HL-60/S4 treated with retinoic acid at 250 ng/mL for 4 days and 3 days (cell line): Measurements from ENCODE around the gene ERO1B.

Source experiments
- in situ Hi-C: fragments of 300-500 bp; cut with MboI; formaldehyde crosslinking; loops from 2 replicates; pipeline ENCODE4 v1.7.0; 2022; ENCODE audit warnings: low sequenced_read_pairs

The ERO1B gene

GRCh38 chr1:236253918-236254637 lies 27.7 kb downstream of the ERO1B start:
- in situ Hi-C loops: no loop called here

GRCh38 chr1:236253119-236253518 lies 28.6 kb downstream of the ERO1B start:
- in situ Hi-C loops: no loop called here

GRCh38 chr1:236251587-236251986 lies 30.2 kb downstream of the ERO1B start:
- in situ Hi-C loops: no loop called here

- in situ Hi-C loops: no loop called here
Observed at GRCh38 chr1:236247286-236247685, 34.5 kb downstream of the ERO1B start.

- in situ Hi-C loops: no loop called here
Observed at GRCh38 chr1:236242568-236242967, 39.2 kb downstream of the ERO1B start.

- in situ Hi-C loops: no loop called here
Observed at GRCh38 chr1:236240675-236241074, 41.1 kb downstream of the ERO1B start.

GRCh38 chr1:236239092-236239585 lies 42.6 kb downstream of the ERO1B start:
- in situ Hi-C loops: no loop called here

GRCh38 chr1:236235116-236235515 lies 46.6 kb downstream of the ERO1B start:
- in situ Hi-C loops: no loop called here

- in situ Hi-C loops: no loop called here
Observed at GRCh38 chr1:236228411-236228810, 53.3 kb downstream of the ERO1B start.

GRCh38 chr1:236222632-236223031 lies 59.1 kb downstream of the ERO1B start:
- in situ Hi-C loops: no loop called here

GRCh38 chr1:236220473-236220872 lies 61.3 kb downstream of the ERO1B start:
- in situ Hi-C loops: no loop called here

GRCh38 chr1:236214761-236215160 lies 67.0 kb downstream of the ERO1B start:
- in situ Hi-C loops: no loop called here

- in situ Hi-C loops: no loop called here
Observed at GRCh38 chr1:236213534-236213933, 68.2 kb downstream of the ERO1B start.

GRCh38 chr1:236211815-236212214 lies 69.9 kb downstream of the ERO1B start:
- in situ Hi-C loops: no loop called here

GRCh38 chr1:236209713-236210112 lies 72.0 kb downstream of the ERO1B start:
- in situ Hi-C loops: no loop called here

GRCh38 chr1:236209185-236209584 lies 72.6 kb downstream of the ERO1B start:
- in situ Hi-C loops: no loop called here

GRCh38 chr1:236207569-236207968 lies 74.2 kb downstream of the ERO1B start:
- in situ Hi-C loops: no loop called here

- in situ Hi-C loops: no loop called here
Observed at GRCh38 chr1:236207121-236207520, 74.6 kb downstream of the ERO1B start.

- in situ Hi-C loops: no loop called here
Observed at GRCh38 chr1:236206548-236206947, 75.2 kb downstream of the ERO1B start.

GRCh38 chr1:236204656-236205055 lies 77.1 kb downstream of the ERO1B start:
- in situ Hi-C loops: no loop called here

GRCh38 chr1:236204039-236204438 lies 77.7 kb downstream of the ERO1B start:
- in situ Hi-C loops: no loop called here

GRCh38 chr1:236201786-236202185 lies 80.0 kb downstream of the ERO1B start:
- in situ Hi-C loops: no loop called here

- in situ Hi-C loops: no loop called here
Observed at GRCh38 chr1:236200925-236201324, 80.8 kb downstream of the ERO1B start.
